ENCODE results near the gene MAST4. TPM values are rescaled to one million over a fixed set of nuclear protein-coding genes. Genes with fewer than 3 reads are reported as not detected.

Gene MAST4
- total and polyA plus RNA-seq, 2 of the 4 experiments (the other 2 are of a cell fraction) = 4.8 to 6.8 TPM

DNA sequence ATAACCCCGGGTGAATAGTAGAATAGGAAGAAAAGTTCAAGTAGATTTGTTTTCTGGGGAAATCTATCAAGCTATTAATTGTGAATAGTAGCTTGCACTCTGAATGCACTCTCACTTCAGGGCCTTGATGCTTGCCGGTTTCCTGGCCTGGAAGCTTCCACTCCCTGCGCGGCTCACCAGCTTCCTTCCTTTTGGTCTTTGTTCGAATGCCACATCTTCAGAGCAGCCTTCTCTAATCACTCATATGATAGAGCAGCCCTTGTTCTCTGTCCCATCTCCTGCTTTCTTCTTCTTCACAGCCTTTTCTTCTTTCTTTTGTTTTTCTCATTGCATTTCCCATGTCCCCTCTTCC, 146.7 kb downstream of the MAST4 start:
- in situ Hi-C loops (cut with MboI; ENCODE audit: low sequenced_read_pairs) (no loop called here), dilution Hi-C loops (cut with HindIII; ENCODE audit: low sequenced_read_pairs, unreplicated experiment) (no loop called here), intact Hi-C loops (cut with micrococcal nuclease) (no loop called here)
- 73% methylated on average over 2 of the region's 5 CpGs; no CpG with 5 or more reads in 1 of the 2 experiments for WGBS, 2 experiments (ENCODE audit: extremely low coverage in 2 of 2, insufficient read length in 1 of 2)
- no peak overlapping the region for H3K4me3 ChIP-seq (ENCODE audit: insufficient read depth, low read depth, low read length)
- ChIA-PET CTCF (no interaction called here), POLR2A (ENCODE audit: unreplicated experiment) (no interaction called here)
- no peak overlapping the region for H2BK20ac ChIP-seq (ENCODE audit: low read depth, low read length)
- ATAC-seq (ENCODE audit: low read depth) (no peak), DNase-seq (no peak)
- no peak overlapping the region for H3K56ac ChIP-seq (ENCODE audit: extremely low read depth, insufficient read depth, low read length)
- no peak overlapping the region for H4K91ac ChIP-seq (ENCODE audit: insufficient read depth, low read depth, low read length)
- no peak overlapping the region for H2BK5ac ChIP-seq (ENCODE audit: low read depth, low read length, poor library complexity, severe bottlenecking)
- no peaks in the 10 kb centered on the region for H3K9me3 ChIP-seq (ENCODE audit: control insufficient read depth, insufficient read depth, low read length)
- H4K8ac ChIP-seq (ENCODE audit: low read depth in 2 of 2, low read length in 2 of 2) = no peak overlapping the region
- BruUV-seq (replicated peaks) = no TSS peak
- TF ChIP-seq POLR2A (IDR thresholded peaks at IDR 0.05; ENCODE audit: low read depth, low read length) = no peak
- no peak for TF ChIP-seq SMC3 (IDR thresholded peaks at IDR 0.05; ENCODE audit: low read depth, low read length)
- no peak for TF ChIP-seq RAD21 (IDR thresholded peaks at IDR 0.05; ENCODE audit: low read length)
- no peak for TF ChIP-seq FOS (IDR thresholded peaks at IDR 0.05; ENCODE audit: low read depth, low read length)
- no peak for TF ChIP-seq BHLHE40 (IDR thresholded peaks at IDR 0.05; ENCODE audit: low read depth, low read length)
- TF ChIP-seq RCOR1 (IDR thresholded peaks at IDR 0.05; ENCODE audit: insufficient replicate concordance, low read length) = no peak
- TF ChIP-seq MXI1 (IDR thresholded peaks at IDR 0.05; ENCODE audit: borderline replicate concordance, low read depth, low read length) = no peak
- TF ChIP-seq, protein P1, sequence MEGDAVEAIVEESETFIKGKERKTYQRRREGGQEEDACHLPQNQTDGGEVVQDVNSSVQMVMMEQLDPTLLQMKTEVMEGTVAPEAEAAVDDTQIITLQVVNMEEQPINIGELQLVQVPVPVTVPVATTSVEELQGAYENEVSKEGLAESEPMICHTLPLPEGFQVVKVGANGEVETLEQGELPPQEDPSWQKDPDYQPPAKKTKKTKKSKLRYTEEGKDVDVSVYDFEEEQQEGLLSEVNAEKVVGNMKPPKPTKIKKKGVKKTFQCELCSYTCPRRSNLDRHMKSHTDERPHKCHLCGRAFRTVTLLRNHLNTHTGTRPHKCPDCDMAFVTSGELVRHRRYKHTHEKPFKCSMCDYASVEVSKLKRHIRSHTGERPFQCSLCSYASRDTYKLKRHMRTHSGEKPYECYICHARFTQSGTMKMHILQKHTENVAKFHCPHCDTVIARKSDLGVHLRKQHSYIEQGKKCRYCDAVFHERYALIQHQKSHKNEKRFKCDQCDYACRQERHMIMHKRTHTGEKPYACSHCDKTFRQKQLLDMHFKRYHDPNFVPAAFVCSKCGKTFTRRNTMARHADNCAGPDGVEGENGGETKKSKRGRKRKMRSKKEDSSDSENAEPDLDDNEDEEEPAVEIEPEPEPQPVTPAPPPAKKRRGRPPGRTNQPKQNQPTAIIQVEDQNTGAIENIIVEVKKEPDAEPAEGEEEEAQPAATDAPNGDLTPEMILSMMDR (conservative IDR thresholded peaks at IDR 0.05; ENCODE audit: low read depth, low read length) = no peak
- no peak for TF ChIP-seq ELK1 (IDR thresholded peaks at IDR 0.05; ENCODE audit: borderline replicate concordance, low read depth, low read length)
- TF ChIP-seq NFE2L2 (IDR thresholded peaks at IDR 0.05; ENCODE audit: low read depth, low read length) = no peak
- TF ChIP-seq MAFK (IDR thresholded peaks at IDR 0.05; ENCODE audit: low read depth, low read length) = no peak
- TF ChIP-seq MAZ (IDR thresholded peaks at IDR 0.05; ENCODE audit: borderline replicate concordance, low read depth, low read length) = no peak
- no peak for TF ChIP-seq CEBPB (IDR thresholded peaks at IDR 0.05; ENCODE audit: low read depth, low read length)
- TF ChIP-seq CHD1 (IDR thresholded peaks at IDR 0.05; ENCODE audit: low read depth, low read length) = no peak
- no peak for TF ChIP-seq RFX5 (IDR thresholded peaks at IDR 0.05; ENCODE audit: low read depth, low read length)
- no peaks in the 10 kb centered on the region for H3K36me3 ChIP-seq (ENCODE audit: control insufficient read depth, insufficient read depth, low read length)
- H3K14ac ChIP-seq (replicated peaks; ENCODE audit: low read depth, low read length) = no peak overlapping the region
- no peak overlapping the region for H3K4me2 ChIP-seq (ENCODE audit: low read depth, low read length)
- no peak overlapping the region for H2AK5ac ChIP-seq (ENCODE audit: low read depth, low read length)
- no peak overlapping the region for H3K4ac ChIP-seq (ENCODE audit: low read depth, low read length)
- no peak overlapping the region for H3K27ac ChIP-seq (ENCODE audit: insufficient read depth, low read length)
- H3K9me1 ChIP-seq (ENCODE audit: insufficient read depth, low read length) = no peaks in the 10 kb centered on the region
- H2AK9ac ChIP-seq (replicated peaks; ENCODE audit: low read depth, low read length, poor library complexity) = no peak overlapping the region
- H4K20me1 ChIP-seq (ENCODE audit: insufficient read depth, low read length) = no peaks in the 10 kb centered on the region
- H4K5ac ChIP-seq (ENCODE audit: low read depth, low read length) = no peak overlapping the region
- H3K27me3 ChIP-seq (ENCODE audit: control insufficient read depth, insufficient read depth, low read length) = no peaks in the 10 kb centered on the region
- no peak overlapping the region for H3K23ac ChIP-seq (ENCODE audit: low read depth, low read length)
- no peak overlapping the region for H2BK15ac ChIP-seq (ENCODE audit: low read depth, low read length)
- no peaks in the 10 kb centered on the region for H3K79me1 ChIP-seq (ENCODE audit: low read depth in 1 of 2, low read length in 2 of 2)
- H3K4me1 ChIP-seq (ENCODE audit: control insufficient read depth, insufficient read depth, low read length) = no peaks in the 10 kb centered on the region
- no peak overlapping the region for H2BK120ac ChIP-seq (ENCODE audit: low read depth, low read length)
- no peak overlapping the region for H3K9ac ChIP-seq (ENCODE audit: low read depth, low read length)
- no peak overlapping the region for H2AFZ ChIP-seq (replicated peaks; ENCODE audit: low read length, poor library complexity)
- no peak overlapping the region for H3K18ac ChIP-seq (ENCODE audit: low read depth, low read length)

All from IMR-90 (cell line).